Fibroblast of lung (primary cell): ENCODE measurements around the gene ZC3H10. TPM values are rescaled to one million over a fixed set of nuclear protein-coding genes. Genes with fewer than 3 reads are reported as not detected.

Experiments
- DNase-seq, 2 donors: peaks; one replicate each; pipeline versions ENCODE4 v3.0.0 to v3.0.0-alpha.2; 2010; ENCODE audit warnings: low read depth in 2 of 2
- H2AFZ ChIP-seq: 2 replicates; pipeline ENCODE4 v1.5.1; 2012; ENCODE audit warnings: low read length, control low read depth, inconsistent platforms
- H3K27ac ChIP-seq: 2 replicates; pipeline ENCODE4 v1.5.1; 2011; ENCODE audit warnings: low read length, control low read depth; ENCODE audit not compliant: insufficient read depth
- H3K27me3 ChIP-seq: 2 replicates; pipeline ENCODE4 v1.5.1; 2011; ENCODE audit warnings: mild to moderate bottlenecking, low read length; ENCODE audit not compliant: control insufficient read depth, insufficient read depth
- H3K36me3 ChIP-seq: 2 replicates; pipeline ENCODE4 v1.5.1; 2011; ENCODE audit warnings: low read length; ENCODE audit not compliant: control insufficient read depth, insufficient read depth
- H3K4me1 ChIP-seq: 2 replicates; pipeline ENCODE4 v1.5.1; 2011; ENCODE audit warnings: low read length; ENCODE audit not compliant: control insufficient read depth, insufficient read depth; ENCODE audit errors: extremely low read depth
- H3K4me2 ChIP-seq: 2 replicates; pipeline ENCODE4 v1.5.1; 2011; ENCODE audit warnings: low read length, control low read depth; ENCODE audit not compliant: insufficient read depth; ENCODE audit errors: extremely low read depth
- H3K4me3 ChIP-seq, 4 experiments: fragments of 200-600 bp in 1 of 4; sonication (generic) in 1 of 4; replicated peaks in 1 of 4; 2 replicates each; pipeline ENCODE4 v1.5.1; 2011 to 2016; ENCODE audit warnings: low read length in 4 of 4, low read depth in 3 of 4, mild to moderate bottlenecking in 3 of 4, control low read depth in 2 of 4, inconsistent platforms in 1 of 4, mixed read lengths in 1 of 4; ENCODE audit not compliant: insufficient read depth in 1 of 4; ENCODE audit errors: control extremely low read depth in 1 of 4
- H3K79me2 ChIP-seq: 2 replicates; pipeline ENCODE4 v1.5.1; 2012; ENCODE audit warnings: mild to moderate bottlenecking, low read length, inconsistent platforms; ENCODE audit not compliant: control insufficient read depth, insufficient read depth
- H3K9ac ChIP-seq: 2 replicates; pipeline ENCODE4 v1.5.1; 2011; ENCODE audit warnings: mild to moderate bottlenecking, low read length, control low read depth; ENCODE audit not compliant: insufficient read depth
- H3K9me3 ChIP-seq: 2 replicates; pipeline ENCODE4 v1.5.1; 2012; ENCODE audit warnings: low read depth, low read length; ENCODE audit not compliant: control insufficient read depth, insufficient read depth
- H4K20me1 ChIP-seq: 2 replicates; pipeline ENCODE4 v1.5.1; 2011; ENCODE audit warnings: low read length; ENCODE audit not compliant: control insufficient read depth, insufficient read depth; ENCODE audit errors: extremely low read depth
- EZH2 ChIP-seq: IDR thresholded peaks from 2 replicates; pipeline ENCODE4 v1.5.1; 2012; ENCODE audit warnings: low read length, control low read depth, mild to moderate bottlenecking; ENCODE audit errors: missing control alignments
- polyA plus RNA-seq, 2 donors: library from polyadenylated mRNA; depleted of rRNA in 1 of 2; stranded (reverse) in 1 of 2; unstranded in 1 of 2; fragments of >200 nt; gene quantifications; 2 replicates each; pipeline ENCODE4 v1.2.1, GENCODE V29; 2011 to 2012; ENCODE audit warnings: missing spikeins in 1 of 2
- total RNA-seq: library from RNA; depleted of rRNA; stranded (reverse); fragments of >200 nt; gene quantifications from 2 replicates; pipeline ENCODE4 v1.2.1, GENCODE V29; 2014
- TF ChIP-seq, protein P1 (sequence below), 2 donors: IDR thresholded peaks in 1 of 2; conservative IDR thresholded peaks in 1 of 2; 1 replicate in 1 of 2; 2 replicates in 1 of 2; pipeline ENCODE4 v1.5.1; 2011 to 2012; ENCODE audit warnings: low read length in 2 of 2, control low read depth in 1 of 2, inconsistent platforms in 1 of 2, low read depth in 1 of 2, mild to moderate bottlenecking in 1 of 2

The ZC3H10 gene
- total and polyA plus RNA-seq, 2 donors (not counting 1 experiment from before 2014, with no cell fraction given), result 1.9 to 5.6 TPM

GRCh38 chr12:56128670-56129205 lies 10.7 kb downstream of the ZC3H10 start:
- no peaks in the 10 kb centered on the region for H3K9me3 ChIP-seq
- H3K4me2 ChIP-seq, result peak overlapping the region; percentile 92
- no peak overlapping the region for H2AFZ ChIP-seq
- peak overlapping the region; percentile 86 for H3K9ac ChIP-seq
- DNase-seq, result peak in 1 of 2 donors; percentile 29
- no peaks in the 10 kb centered on the region for H3K27me3 ChIP-seq
- peak overlapping the region; percentile 80 for H3K27ac ChIP-seq
- H3K79me2 ChIP-seq, result peaks cover 25% of the 10 kb centered on the region
- H3K36me3 ChIP-seq, result peaks cover 22% of the 10 kb centered on the region
- peak overlapping the region; percentile 77 to 97 (median 86) for H3K4me3 ChIP-seq
- no peaks in the 10 kb centered on the region for H4K20me1 ChIP-seq
- H3K4me1 ChIP-seq, result peaks cover 11% of the 10 kb centered on the region
- TF ChIP-seq, protein P1, sequence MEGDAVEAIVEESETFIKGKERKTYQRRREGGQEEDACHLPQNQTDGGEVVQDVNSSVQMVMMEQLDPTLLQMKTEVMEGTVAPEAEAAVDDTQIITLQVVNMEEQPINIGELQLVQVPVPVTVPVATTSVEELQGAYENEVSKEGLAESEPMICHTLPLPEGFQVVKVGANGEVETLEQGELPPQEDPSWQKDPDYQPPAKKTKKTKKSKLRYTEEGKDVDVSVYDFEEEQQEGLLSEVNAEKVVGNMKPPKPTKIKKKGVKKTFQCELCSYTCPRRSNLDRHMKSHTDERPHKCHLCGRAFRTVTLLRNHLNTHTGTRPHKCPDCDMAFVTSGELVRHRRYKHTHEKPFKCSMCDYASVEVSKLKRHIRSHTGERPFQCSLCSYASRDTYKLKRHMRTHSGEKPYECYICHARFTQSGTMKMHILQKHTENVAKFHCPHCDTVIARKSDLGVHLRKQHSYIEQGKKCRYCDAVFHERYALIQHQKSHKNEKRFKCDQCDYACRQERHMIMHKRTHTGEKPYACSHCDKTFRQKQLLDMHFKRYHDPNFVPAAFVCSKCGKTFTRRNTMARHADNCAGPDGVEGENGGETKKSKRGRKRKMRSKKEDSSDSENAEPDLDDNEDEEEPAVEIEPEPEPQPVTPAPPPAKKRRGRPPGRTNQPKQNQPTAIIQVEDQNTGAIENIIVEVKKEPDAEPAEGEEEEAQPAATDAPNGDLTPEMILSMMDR (conservative IDR thresholded peaks at IDR 0.05 in 1 of 2, IDR thresholded peaks at IDR 0.05 in 1 of 2; ENCODE audit: low read depth in 1 of 2, low read length in 2 of 2), result no peak
- TF ChIP-seq EZH2, result no peak

GRCh38 chr12:56129206-56129941 lies 11.3 kb downstream of the ZC3H10 start:
- peaks cover 25% of the 10 kb centered on the region for H3K36me3 ChIP-seq
- peak overlapping the region; percentile 54 for H3K9ac ChIP-seq
- no peaks in the 10 kb centered on the region for H4K20me1 ChIP-seq
- peak overlapping the region; percentile 80 for H3K27ac ChIP-seq
- H3K4me3 ChIP-seq, result peak overlapping the region; percentile 77 to 97 (median 86)
- H3K4me2 ChIP-seq, result peak overlapping the region; percentile 92
- H2AFZ ChIP-seq, result no peak overlapping the region
- peak; percentile 30 to 51 for DNase-seq
- H3K4me1 ChIP-seq, result peaks cover 11% of the 10 kb centered on the region
- H3K9me3 ChIP-seq, result no peaks in the 10 kb centered on the region
- H3K79me2 ChIP-seq, result peaks cover 25% of the 10 kb centered on the region
- H3K27me3 ChIP-seq, result no peaks in the 10 kb centered on the region
- no peak for TF ChIP-seq EZH2
- TF ChIP-seq, protein P1 (conservative IDR thresholded peaks at IDR 0.05 in 1 of 2, IDR thresholded peaks at IDR 0.05 in 1 of 2; ENCODE audit: low read depth in 1 of 2, low read length in 2 of 2), result no peak

DNA sequence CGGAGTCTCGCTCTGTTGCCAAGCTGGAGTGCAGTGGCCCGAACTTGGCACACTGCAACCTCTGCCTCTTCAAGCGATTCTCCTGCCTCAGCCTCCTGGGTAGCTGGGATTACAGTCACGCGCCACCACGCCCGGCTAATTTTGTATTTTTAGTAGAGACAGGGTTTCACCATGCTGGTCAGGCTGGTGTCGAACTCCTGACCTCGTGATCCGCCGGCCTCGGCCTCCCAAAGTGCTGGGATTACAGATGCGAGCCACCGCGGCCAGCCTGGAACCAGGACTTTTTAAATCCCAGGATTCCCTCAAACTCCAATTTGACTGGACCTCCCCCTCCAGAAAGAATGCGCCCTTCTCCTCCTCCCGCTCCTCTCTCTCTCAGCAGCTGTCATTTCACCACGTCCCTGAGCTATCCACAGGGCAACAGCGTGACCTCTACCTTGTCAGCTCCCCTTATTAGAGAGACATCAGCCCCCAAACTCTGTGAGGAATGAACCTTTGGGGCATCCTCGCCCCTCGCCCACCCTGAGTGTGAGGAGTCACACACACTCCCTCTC lies 12.0 kb downstream of the ZC3H10 start:
- no peaks in the 10 kb centered on the region for H3K9me3 ChIP-seq
- H4K20me1 ChIP-seq, result no peaks in the 10 kb centered on the region
- H3K27ac ChIP-seq, result no peak overlapping the region
- TF ChIP-seq, protein P1 (conservative IDR thresholded peaks at IDR 0.05 in 1 of 2, IDR thresholded peaks at IDR 0.05 in 1 of 2; ENCODE audit: low read depth in 1 of 2, low read length in 2 of 2), result no peak
- no peak for TF ChIP-seq EZH2
- H3K4me3 ChIP-seq, result peak overlapping the region; percentile 77 to 97 (median 86)
- peaks cover 11% of the 10 kb centered on the region for H3K4me1 ChIP-seq
- H3K27me3 ChIP-seq, result no peaks in the 10 kb centered on the region
- no peak overlapping the region for H3K9ac ChIP-seq
- peak overlapping the region; percentile 92 for H3K4me2 ChIP-seq
- no peak for DNase-seq
- peaks cover 25% of the 10 kb centered on the region for H3K79me2 ChIP-seq
- no peak overlapping the region for H2AFZ ChIP-seq
- peaks cover 25% of the 10 kb centered on the region for H3K36me3 ChIP-seq
